NT2/D1 (cell line): ENCODE data around the gene FHAD1.

Experiments used
- SUZ12 ChIP-seq: IDR thresholded peaks from 2 replicates; pipeline ENCODE4 v1.6.1; 2011; ENCODE audit not compliant: insufficient read length, insufficient read depth; ENCODE audit errors: extremely low read depth
- YY1 ChIP-seq: IDR thresholded peaks from 2 replicates; pipeline ENCODE4 v1.6.1; 2011; ENCODE audit not compliant: insufficient read length, insufficient read depth
- ZNF274 ChIP-seq: IDR thresholded peaks from 2 replicates; pipeline ENCODE4 v1.6.1; 2011; ENCODE audit warnings: mild to moderate bottlenecking, low read depth, low read length

GRCh38 chr1:15321601-15322000 lies 74.6 kb downstream of the FHAD1 start:
- no peak for TF ChIP-seq YY1
- no peak for TF ChIP-seq ZNF274
- no peak for TF ChIP-seq SUZ12
